GM10266 (cell line): Measurements from ENCODE around the gene EML2.

ENCODE experiments used
- DNase-seq: peaks from one replicate; pipeline ENCODE4 v3.0.0; 2012; ENCODE audit errors: extremely low spot score
- TF ChIP-seq, protein P1 (sequence below): IDR thresholded peaks from 2 replicates; pipeline ENCODE4 v1.5.1; 2012; ENCODE audit warnings: mild to moderate bottlenecking, low read depth; ENCODE audit not compliant: control insufficient read depth, insufficient read depth; ENCODE audit errors: missing control alignments

Gene EML2

DNA sequence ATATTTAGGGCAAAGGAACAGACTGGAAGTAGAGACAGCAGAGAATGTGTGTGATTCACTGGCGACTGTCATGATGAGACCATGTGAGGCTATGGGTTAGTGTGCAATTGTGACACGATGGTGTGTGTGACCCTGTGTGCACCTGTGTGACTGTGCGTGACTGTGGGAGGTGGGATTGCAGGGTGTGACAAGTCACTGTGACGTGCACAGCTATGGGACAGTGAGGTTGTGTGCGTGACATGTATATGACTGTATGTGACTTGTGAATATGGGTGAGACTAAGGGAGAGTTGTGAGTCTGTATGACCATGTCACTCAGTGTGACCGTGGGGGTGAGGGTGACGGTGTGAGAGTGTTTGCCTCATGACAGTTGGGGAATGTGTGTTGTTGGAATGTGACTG is 25.4 kb upstream of the EML2 start:
- no peak for DNase-seq
- TF ChIP-seq, protein P1, sequence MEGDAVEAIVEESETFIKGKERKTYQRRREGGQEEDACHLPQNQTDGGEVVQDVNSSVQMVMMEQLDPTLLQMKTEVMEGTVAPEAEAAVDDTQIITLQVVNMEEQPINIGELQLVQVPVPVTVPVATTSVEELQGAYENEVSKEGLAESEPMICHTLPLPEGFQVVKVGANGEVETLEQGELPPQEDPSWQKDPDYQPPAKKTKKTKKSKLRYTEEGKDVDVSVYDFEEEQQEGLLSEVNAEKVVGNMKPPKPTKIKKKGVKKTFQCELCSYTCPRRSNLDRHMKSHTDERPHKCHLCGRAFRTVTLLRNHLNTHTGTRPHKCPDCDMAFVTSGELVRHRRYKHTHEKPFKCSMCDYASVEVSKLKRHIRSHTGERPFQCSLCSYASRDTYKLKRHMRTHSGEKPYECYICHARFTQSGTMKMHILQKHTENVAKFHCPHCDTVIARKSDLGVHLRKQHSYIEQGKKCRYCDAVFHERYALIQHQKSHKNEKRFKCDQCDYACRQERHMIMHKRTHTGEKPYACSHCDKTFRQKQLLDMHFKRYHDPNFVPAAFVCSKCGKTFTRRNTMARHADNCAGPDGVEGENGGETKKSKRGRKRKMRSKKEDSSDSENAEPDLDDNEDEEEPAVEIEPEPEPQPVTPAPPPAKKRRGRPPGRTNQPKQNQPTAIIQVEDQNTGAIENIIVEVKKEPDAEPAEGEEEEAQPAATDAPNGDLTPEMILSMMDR: no peak

DNA sequence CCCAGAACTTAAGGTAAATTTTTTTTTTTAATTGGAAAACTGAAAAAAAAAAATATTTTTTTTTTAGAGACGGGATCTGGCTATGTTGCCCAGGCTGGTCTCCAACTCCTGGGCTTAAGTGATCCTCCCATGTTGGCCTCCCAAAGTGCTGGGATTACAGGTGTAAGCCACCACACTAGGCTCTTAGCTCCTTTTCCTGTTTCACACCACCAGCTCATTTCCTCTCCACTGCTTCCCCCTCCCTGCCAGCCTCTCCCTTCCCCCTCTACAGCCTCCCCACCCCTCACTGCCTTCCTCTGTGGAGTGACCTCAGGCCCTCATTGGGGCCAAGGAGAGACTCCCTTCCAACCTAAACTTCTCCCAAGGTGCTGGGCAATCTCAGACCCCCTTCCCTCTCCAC is 24.6 kb upstream of the EML2 start:
- no peak for DNase-seq
- TF ChIP-seq, protein P1: no peak

DNA sequence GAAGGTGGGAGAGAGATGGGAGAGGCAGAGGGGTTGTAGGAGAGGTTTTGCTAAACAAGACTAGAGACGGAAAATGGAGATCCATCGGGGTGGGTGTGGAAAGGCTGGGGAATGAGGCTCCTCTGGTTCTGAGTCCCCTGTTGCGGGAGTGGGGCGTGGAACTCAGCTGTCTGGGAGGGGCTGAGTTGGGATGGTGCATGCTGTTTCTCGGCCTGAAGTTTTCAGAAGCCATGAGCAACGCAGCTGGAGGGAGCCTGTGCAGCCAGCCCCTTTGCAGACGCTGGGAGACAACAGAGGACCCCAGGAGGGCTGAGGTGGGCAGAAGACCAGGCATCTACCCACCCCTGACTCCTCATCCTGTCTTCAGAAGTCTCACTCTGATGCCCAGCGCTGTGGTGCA is 21.4 kb upstream of the EML2 start:
- DNase-seq: no peak

DNA sequence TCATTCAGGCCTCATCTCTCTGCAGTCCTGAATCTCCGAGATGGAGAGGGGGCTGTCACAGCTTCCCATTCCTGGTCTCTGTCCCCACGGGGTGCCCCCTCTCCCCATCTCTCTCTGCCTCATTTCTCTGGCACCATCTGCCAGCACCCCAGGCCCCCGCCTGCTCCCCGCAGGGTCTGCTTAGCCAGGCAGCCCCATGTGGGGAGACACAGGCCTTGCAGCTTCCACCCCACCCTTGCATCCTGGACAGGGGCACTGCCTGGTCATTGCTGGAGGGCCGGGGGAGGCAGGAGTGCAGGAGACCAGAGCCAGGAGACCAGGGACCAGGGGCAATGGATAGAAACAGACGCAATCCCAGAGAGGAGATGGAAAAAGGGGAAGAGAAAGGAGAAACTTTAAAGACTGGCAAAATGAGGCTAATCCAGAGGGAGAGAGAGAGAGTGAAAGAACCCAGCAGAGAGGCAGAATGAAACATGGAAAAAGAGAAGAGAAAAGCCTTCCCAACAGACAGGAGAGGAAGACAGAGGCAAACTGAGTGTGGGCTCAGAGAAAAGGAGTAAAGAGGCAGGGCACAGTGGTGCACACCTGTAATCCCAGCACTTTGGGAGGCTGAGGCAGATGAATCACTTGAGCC is 20.0 kb upstream of the EML2 start:
- DNase-seq: no peak
- TF ChIP-seq, protein P1: no peak

More for the DNA sequence above, 21.4 kb upstream of the EML2 start:
- TF ChIP-seq, protein P1: no peak

DNA sequence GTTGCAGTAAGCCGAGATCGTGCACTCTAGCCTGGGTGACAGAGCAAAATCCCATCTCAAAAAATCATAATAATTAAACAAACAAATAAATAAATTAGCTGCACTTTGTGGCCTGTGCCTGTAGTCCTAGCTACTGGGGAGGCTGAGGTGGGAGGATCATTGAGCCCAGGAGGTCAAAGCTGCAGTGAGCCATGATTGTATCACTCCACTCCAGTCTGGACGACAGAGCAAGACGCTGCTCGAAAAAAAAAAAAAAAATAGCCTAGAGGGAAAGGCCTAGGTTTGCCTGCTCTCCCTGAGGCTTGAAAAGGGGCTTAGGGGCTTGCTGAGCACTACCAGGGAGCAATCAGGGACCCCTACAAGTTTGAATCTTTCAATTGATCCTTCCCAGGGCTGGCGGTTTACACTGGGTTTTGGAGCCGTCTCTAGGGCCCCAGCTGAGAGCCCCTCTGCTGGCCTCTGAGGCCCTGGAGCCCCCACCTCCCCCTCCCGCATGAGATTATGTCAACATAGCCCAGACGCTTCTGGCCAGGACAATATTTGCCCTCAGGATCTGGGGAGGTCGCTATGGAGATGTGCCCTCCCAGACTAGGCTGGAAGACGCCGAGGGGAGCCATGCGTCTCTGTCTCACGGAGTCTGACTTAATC is 18.4 kb upstream of the EML2 start:
- TF ChIP-seq, protein P1: no peak
- no peak for DNase-seq

DNA sequence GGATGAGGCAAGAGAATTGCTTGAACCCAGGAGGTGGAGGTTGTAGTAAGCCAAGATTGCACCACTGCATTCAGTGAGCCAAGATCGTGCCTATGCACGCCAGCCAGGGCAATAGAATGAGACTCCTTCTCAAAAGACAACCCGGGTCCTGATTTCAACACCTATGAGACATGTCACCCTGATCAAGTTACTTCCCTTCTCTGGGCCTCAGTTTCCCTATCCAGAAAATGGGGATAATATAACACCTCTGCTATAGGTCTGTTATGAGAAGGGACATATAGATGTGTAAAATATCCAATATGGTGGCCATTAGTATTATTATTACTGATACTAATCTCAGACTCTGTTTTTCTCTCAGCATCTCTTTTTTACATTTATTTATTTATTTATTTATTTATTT is 15.9 kb upstream of the EML2 start:
- TF ChIP-seq, protein P1: no peak
- no peak for DNase-seq

DNA sequence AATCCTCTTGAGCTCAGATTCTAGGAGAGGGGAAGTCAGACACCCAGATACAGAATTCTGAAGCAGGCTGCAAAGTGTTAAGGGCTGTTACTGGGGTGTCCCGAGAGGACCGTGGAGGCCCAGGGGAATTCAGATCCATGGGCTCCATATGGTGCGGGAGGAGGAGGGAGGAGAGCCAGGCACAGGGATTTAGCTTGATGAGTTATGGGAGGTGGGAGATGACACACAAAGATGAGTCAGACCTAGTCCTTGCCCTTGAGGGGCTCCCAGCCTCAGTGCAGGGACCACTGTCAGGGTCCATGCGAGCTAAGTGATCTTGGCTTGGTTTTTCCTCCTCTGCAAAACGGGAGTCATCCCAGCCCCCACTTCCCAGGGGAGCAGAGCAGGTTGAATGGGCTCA is 14.4 kb upstream of the EML2 start:
- no peak for DNase-seq
- TF ChIP-seq, protein P1: no peak
